Transverse colon (tissue), 4 donors: ENCODE measurements around the gene SNRPD2. TPM values are rescaled to one million over a fixed set of nuclear protein-coding genes. Genes with fewer than 3 reads are reported as not detected.

Experiments
- DNase-seq: peaks from one replicate; pipeline ENCODE4 v3.0.0-alpha.2; 2019
- H3K27ac ChIP-seq, 4 donors: fragments of 200-600 bp; sonication (generic); 2 replicates each; pipeline ENCODE4 v1.5.1; 2016 to 2018; ENCODE audit warnings: inconsistent platforms in 4 of 4
- H3K27me3 ChIP-seq: fragments of 200-600 bp; sonication (generic); 2 replicates; pipeline ENCODE4 v1.5.1; 2017; ENCODE audit warnings: inconsistent platforms
- H3K36me3 ChIP-seq, 4 donors: fragments of 200-600 bp; sonication (generic); 2 replicates each; pipeline ENCODE4 v1.5.1; 2017 to 2019; ENCODE audit warnings: inconsistent platforms in 4 of 4
- H3K4me1 ChIP-seq, 4 donors: fragments of 200-600 bp; sonication (generic); 2 replicates each; pipeline ENCODE4 v1.5.1; 2017 to 2020; ENCODE audit warnings: inconsistent platforms in 4 of 4
- H3K4me3 ChIP-seq, 4 donors: fragments of 200-600 bp; sonication (generic); 1 replicate in 1 of 4; 2 replicates in 3 of 4; pipeline versions ENCODE4 v1.5.1 to v1.6.1; 2017 to 2019; ENCODE audit warnings: inconsistent platforms in 4 of 4
- H3K9me3 ChIP-seq, 2 donors: fragments of 200-600 bp; sonication (generic); 2 replicates each; pipeline ENCODE4 v1.5.1; 2017 to 2019; ENCODE audit warnings: inconsistent platforms in 2 of 2
- CTCF ChIP-seq, 5 experiments: fragments of 200-600 bp in 3 of 5; fragments of 450-650 bp in 2 of 5; sonication (generic) in 3 of 5; IDR thresholded peaks; 1 replicate in 2 of 5; 2 replicates in 3 of 5; pipeline ENCODE4 v1.5.1; 2016 to 2017; ENCODE audit warnings: antibody characterized with exemption in 5 of 5, inconsistent platforms in 3 of 5, mild to moderate bottlenecking in 2 of 5, moderate library complexity in 1 of 5
- EP300 ChIP-seq: sonication (generic); formaldehyde crosslinking; IDR thresholded peaks from one replicate; pipeline ENCODE4 v1.6.1; 2017; ENCODE audit warnings: antibody characterized with exemption, low read depth
- POLR2A ChIP-seq: fragments of 450-650 bp; IDR thresholded peaks from one replicate; pipeline ENCODE4 v1.6.1; 2016; ENCODE audit warnings: antibody characterized with exemption, mild to moderate bottlenecking, moderate library complexity
- POLR2AphosphoS5 ChIP-seq, 3 donors: sonication (generic); formaldehyde crosslinking; IDR thresholded peaks; one replicate each; pipeline ENCODE4 v1.6.1; 2016; ENCODE audit warnings: antibody characterized with exemption in 3 of 3
- WGBS, 2 donors: methylation state at CpG; one replicate each; pipeline ENCODE4 v1.1.5; 2018; ENCODE audit warnings: low coverage in 1 of 2; 5-methylcytosine and 5-hydroxymethylcytosine counted together
- in situ Hi-C, 4 donors: fragments of 200-750 bp; cut with MboI; loops; one replicate each; pipeline versions ENCODE4 v1.15.0 to v1.15.1; 2017; ENCODE audit warnings: low sequenced_read_pairs in 3 of 4, low pct_ligation_motif_present in 1 of 4, low pct_unique_long_range_greater_than_20kb in 1 of 4
- intact Hi-C: fragments of 100-400 bp; cut with DNase I; formaldehyde crosslinking; loops from one replicate; pipeline ENCODE4 v1.15.1; 2023; ENCODE audit warnings: low total_unique reads
- total RNA-seq, 4 donors: library from RNA; depleted of rRNA; stranded (reverse); fragments of >200 nt; gene quantifications; one replicate each; pipeline ENCODE4 v1.1.0, GENCODE V29; 2016

SNRPD2 gene
- total RNA-seq, 4 donors from 2014 or later, result 39.3 to 407 (median 93.4) TPM

GRCh38 chr19:45663800-45664199 lies 28.0 kb downstream of the SNRPD2 start:
- intact Hi-C loops, result no loop called here
- Histone ChIP-seq H3K36me3 (no peaks in the 10 kb centered on the region), H3K27ac (no peak overlapping the region), H3K4me1 (peaks cover 0 to 11% (median 9%) of the 10 kb centered on the region in 4 donors), H3K4me3 (no peak overlapping the region), H3K9me3 (no peaks in the 10 kb centered on the region), H3K27me3 (peaks cover 51% of the 10 kb centered on the region)
- in situ Hi-C loops, result no loop called here
- TF ChIP-seq POLR2A (no peak), EP300 (no peak), POLR2AphosphoS5 (IDR thresholded peaks at IDR 0.05) (no peak), CTCF (IDR thresholded peaks at IDR 0.05) (no peak)
- DNase-seq, result no peak
- WGBS, 2 donors, result 71 to 100% methylated on average over 1 of the region's 1 CpG

GRCh38 chr19:45660636-45661035 lies 31.1 kb downstream of the SNRPD2 start:
- TF ChIP-seq POLR2AphosphoS5 (IDR thresholded peaks at IDR 0.05) (no peak), POLR2A (no peak), CTCF (IDR thresholded peaks at IDR 0.05) (no peak), EP300 (no peak)
- Histone ChIP-seq H3K4me1 (no peaks in the 10 kb centered on the region), H3K27ac (no peak overlapping the region), H3K27me3 (peaks cover 28% of the 10 kb centered on the region), H3K4me3 (no peak overlapping the region), H3K9me3 (no peaks in the 10 kb centered on the region), H3K36me3 (no peaks in the 10 kb centered on the region)
- no peak for DNase-seq
- in situ Hi-C loops, result no loop called here
- WGBS, 2 donors, result 34 to 52% methylated on average over 4 to 8 of the region's 8 CpGs
- intact Hi-C loops, result no loop called here

- TF ChIP-seq CTCF (IDR thresholded peaks at IDR 0.05), result no peak
- TF ChIP-seq POLR2AphosphoS5 (IDR thresholded peaks at IDR 0.05), result no peak
- TF ChIP-seq EP300, result no peak
- no peak for TF ChIP-seq POLR2A
- Histone ChIP-seq H3K27me3 (peaks cover 25% of the 10 kb centered on the region), H3K27ac (no peak overlapping the region), H3K36me3 (no peaks in the 10 kb centered on the region), H3K9me3 (no peaks in the 10 kb centered on the region), H3K4me3 (no peak overlapping the region), H3K4me1 (no peaks in the 10 kb centered on the region)
- 52 to 66% methylated on average over 2 to 6 of the region's 6 CpGs for WGBS, 2 donors
- in situ Hi-C loops (no loop called here), intact Hi-C loops (no loop called here)
- DNase-seq, result no peak
Measured at GRCh38 chr19:45659096-45659729, 32.5 kb downstream of the SNRPD2 start.

GRCh38 chr19:45657520-45658167 lies 34.1 kb downstream of the SNRPD2 start:
- in situ Hi-C loops (no loop called here), intact Hi-C loops (no loop called here)
- H3K36me3 ChIP-seq, result no peaks in the 10 kb centered on the region
- no peaks in the 10 kb centered on the region for H3K9me3 ChIP-seq
- TF ChIP-seq EP300 (no peak), POLR2A (no peak), POLR2AphosphoS5 (IDR thresholded peaks at IDR 0.05) (no peak), CTCF (IDR thresholded peaks at IDR 0.05) (no peak)
- no peak for DNase-seq
- no peak overlapping the region for H3K27ac ChIP-seq
- no peaks in the 10 kb centered on the region for H3K4me1 ChIP-seq
- no peak overlapping the region for H3K4me3 ChIP-seq
- WGBS, 2 donors, result 46 to 57% methylated on average over 3 to 14 of the region's 14 CpGs
- peaks cover 13% of the 10 kb centered on the region for H3K27me3 ChIP-seq
